ENCODE measurements around the gene NR1I2.

The NR1I2 gene

DNA sequence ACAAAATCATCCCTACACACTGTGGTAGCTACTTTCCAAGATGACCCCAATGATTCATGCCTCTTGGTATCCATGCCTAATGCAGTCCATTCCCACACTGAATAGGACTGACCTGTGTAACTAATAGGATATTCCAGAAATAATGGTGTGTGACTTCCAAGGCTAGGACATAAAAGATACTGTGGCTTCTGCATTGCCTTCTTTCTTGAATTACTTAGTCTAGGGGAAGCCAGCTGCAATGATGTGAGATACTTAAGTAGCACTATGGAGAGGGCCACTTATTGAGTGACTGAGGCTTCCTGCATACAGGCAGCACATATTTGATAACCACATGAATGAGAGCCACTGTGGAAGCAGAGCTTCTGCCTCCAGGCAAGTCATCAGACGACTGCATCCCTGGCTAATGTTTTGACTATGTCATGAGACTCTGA lies 50.1 kb downstream of the NR1I2 start:
- TF ChIP-seq MYC (IDR thresholded peaks at IDR 0.05; ENCODE audit: low read depth, low read length) (no peak), POLR2A (IDR thresholded peaks at IDR 0.05; ENCODE audit: extremely low read depth, insufficient read length) (no peak)
- TF ChIP-seq, protein P1, sequence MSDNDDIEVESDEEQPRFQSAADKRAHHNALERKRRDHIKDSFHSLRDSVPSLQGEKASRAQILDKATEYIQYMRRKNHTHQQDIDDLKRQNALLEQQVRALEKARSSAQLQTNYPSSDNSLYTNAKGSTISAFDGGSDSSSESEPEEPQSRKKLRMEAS (IDR thresholded peaks at IDR 0.05; ENCODE audit: low read depth, low read length), result no peak
- TF ChIP-seq, protein P2, sequence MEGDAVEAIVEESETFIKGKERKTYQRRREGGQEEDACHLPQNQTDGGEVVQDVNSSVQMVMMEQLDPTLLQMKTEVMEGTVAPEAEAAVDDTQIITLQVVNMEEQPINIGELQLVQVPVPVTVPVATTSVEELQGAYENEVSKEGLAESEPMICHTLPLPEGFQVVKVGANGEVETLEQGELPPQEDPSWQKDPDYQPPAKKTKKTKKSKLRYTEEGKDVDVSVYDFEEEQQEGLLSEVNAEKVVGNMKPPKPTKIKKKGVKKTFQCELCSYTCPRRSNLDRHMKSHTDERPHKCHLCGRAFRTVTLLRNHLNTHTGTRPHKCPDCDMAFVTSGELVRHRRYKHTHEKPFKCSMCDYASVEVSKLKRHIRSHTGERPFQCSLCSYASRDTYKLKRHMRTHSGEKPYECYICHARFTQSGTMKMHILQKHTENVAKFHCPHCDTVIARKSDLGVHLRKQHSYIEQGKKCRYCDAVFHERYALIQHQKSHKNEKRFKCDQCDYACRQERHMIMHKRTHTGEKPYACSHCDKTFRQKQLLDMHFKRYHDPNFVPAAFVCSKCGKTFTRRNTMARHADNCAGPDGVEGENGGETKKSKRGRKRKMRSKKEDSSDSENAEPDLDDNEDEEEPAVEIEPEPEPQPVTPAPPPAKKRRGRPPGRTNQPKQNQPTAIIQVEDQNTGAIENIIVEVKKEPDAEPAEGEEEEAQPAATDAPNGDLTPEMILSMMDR (IDR thresholded peaks at IDR 0.05; ENCODE audit: low read depth, low read length), result no peak
- no peak for DNase-seq (ENCODE audit: low read depth)
- no peak overlapping the region for H3K4me3 ChIP-seq (ENCODE audit: low read depth, low read length)

DNA sequence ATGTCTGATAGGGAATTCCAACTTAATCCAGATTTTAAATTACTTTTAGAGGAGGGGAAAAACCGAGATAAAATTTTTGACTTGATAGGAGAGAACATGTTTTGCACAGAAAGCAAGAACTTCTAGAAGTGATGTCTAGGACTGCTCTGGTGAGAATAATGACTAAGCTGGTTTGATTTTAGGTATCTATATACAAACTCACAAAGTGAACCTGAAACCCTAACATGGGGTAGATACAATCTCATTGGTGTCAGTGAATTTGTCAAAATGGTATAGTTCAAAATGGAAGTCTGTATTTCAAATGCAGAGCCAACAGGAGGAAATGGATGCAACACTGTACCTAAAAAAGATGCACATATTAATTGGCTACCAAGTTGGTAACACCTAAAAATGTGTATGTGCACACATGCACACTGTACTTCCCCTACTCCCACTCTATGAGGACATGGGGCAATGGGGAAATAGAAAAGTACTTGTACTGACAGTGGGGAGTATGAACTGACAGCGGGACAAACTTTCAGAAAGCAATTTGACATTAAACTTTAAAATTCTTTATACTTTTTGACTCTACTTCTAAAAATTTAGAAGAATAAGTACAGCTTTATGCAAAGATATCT lies 53.0 kb downstream of the NR1I2 start:
- peak; percentile 19 for DNase-seq (ENCODE audit: low read depth)
- TF ChIP-seq, protein P1 (IDR thresholded peaks at IDR 0.05; ENCODE audit: low read depth, low read length), result no peak
- TF ChIP-seq, protein P2 (IDR thresholded peaks at IDR 0.05; ENCODE audit: low read depth, low read length), result no peak
- no peak for TF ChIP-seq MYC (IDR thresholded peaks at IDR 0.05; ENCODE audit: low read depth, low read length)
- no peak for TF ChIP-seq POLR2A (IDR thresholded peaks at IDR 0.05; ENCODE audit: extremely low read depth, insufficient read length)
- no peak overlapping the region for H3K4me3 ChIP-seq (ENCODE audit: low read depth, low read length)

DNA sequence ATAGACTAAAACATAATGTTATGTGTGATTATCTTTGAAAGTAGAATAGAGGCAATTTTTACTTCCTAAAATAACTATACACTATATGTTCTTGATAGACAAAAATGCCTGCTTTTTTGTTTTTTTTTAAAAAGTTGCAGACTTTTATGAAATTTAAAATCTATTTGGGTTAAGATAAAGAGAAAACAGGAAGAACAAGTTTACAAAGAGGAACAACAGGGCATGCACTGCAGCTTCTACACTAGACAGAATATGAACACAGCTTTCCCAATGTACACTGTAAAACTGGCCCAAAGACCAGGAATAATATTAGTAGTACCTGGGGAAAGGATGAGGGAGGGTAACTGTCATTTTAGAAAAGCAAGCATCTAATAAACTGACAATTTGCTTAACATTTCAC lies 53.7 kb downstream of the NR1I2 start:
- DNase-seq (ENCODE audit: low read depth), result no peak
- TF ChIP-seq MYC (IDR thresholded peaks at IDR 0.05; ENCODE audit: low read depth, low read length) (no peak), POLR2A (IDR thresholded peaks at IDR 0.05; ENCODE audit: extremely low read depth, insufficient read length) (no peak)
- TF ChIP-seq, protein P1 (IDR thresholded peaks at IDR 0.05; ENCODE audit: low read depth, low read length), result no peak
- TF ChIP-seq, protein P2 (IDR thresholded peaks at IDR 0.05; ENCODE audit: low read depth, low read length), result no peak
- no peak overlapping the region for H3K4me3 ChIP-seq (ENCODE audit: low read depth, low read length)

DNA sequence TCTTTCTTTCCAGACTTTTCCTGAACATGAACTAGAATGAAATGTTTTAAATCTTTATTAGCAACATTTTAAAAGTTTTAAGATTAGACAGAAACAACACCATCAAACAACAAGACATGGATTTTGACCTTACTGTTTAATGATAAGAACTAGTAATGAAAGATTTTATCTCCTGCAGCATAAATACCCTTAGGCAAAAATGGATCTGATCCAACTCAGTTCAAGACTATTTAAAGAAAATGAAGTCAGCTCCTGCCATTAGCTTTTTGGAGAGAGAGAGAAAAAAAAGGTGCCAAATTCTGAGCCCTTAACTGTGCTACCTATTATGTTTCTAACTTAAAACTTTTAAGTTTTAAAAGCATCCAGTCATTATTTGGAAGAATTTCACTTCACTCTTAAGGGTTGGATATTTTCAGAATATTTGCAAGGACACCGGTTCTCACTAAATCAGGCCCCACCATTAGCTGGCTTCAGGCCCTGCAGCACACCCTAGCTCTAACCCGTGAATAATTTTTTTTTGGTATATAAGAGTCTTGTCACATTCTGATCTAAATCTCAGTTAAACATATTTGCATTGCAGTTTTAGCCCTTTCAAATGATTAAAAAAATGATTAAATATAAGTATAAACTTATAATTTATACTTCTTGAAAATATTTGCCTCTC lies 60.0 kb downstream of the NR1I2 start:
- TF ChIP-seq POLR2A (IDR thresholded peaks at IDR 0.05; ENCODE audit: extremely low read depth, insufficient read length) (no peak), MYC (IDR thresholded peaks at IDR 0.05; ENCODE audit: low read depth, low read length) (no peak)
- TF ChIP-seq, protein P1 (IDR thresholded peaks at IDR 0.05; ENCODE audit: low read depth, low read length), result no peak
- TF ChIP-seq, protein P2 (IDR thresholded peaks at IDR 0.05; ENCODE audit: low read depth, low read length), result no peak
- DNase-seq (ENCODE audit: low read depth), result no peak
- no peak overlapping the region for H3K4me3 ChIP-seq (ENCODE audit: low read depth, low read length)

DNA sequence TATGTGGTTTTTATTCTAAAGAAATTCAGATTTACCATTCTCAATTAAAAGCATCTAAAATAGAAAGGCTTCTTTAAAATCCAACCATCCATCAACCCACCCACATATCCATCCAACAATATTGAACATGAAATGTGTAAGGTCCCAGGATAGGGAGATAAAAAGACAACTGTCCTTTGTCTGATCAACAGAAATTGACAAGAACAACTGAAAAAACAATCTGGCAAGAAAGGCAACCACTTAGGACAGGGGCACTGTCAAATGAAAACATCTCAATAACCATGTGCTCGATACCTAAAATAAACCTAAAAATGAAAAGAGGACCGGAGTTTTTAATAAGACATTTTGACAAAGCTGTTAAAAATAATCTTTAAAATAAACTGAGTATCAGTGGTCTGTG lies 67.2 kb downstream of the NR1I2 start:
- DNase-seq (ENCODE audit: low read depth), result no peak
- H3K4me3 ChIP-seq (ENCODE audit: low read depth, low read length), result no peak overlapping the region
- TF ChIP-seq, protein P1 (IDR thresholded peaks at IDR 0.05; ENCODE audit: low read depth, low read length), result no peak
- TF ChIP-seq, protein P2 (IDR thresholded peaks at IDR 0.05; ENCODE audit: low read depth, low read length), result no peak
- no peak for TF ChIP-seq MYC (IDR thresholded peaks at IDR 0.05; ENCODE audit: low read depth, low read length)
- TF ChIP-seq POLR2A (IDR thresholded peaks at IDR 0.05; ENCODE audit: extremely low read depth, insufficient read length), result no peak
